HL-60 (cell line): ENCODE data around the gene S100G.

ENCODE experiments used
- DNase-seq, 2 experiments: peaks; one replicate each; pipeline ENCODE4 v3.0.0-alpha.2; 2010 to 2020; ENCODE audit warnings: low read depth in 1 of 2, low spot score in 1 of 2
- H3K27ac ChIP-seq: fragments of 250-450 bp; sonication (Bioruptor Pico); replicated peaks from 2 replicates; pipeline ENCODE4 v1.5.1; 2020; ENCODE audit warnings: mild to moderate bottlenecking, moderate library complexity
- H3K27me3 ChIP-seq: fragments of 250-450 bp; sonication (Bioruptor Pico); 2 replicates; pipeline ENCODE4 v1.5.1; 2021; ENCODE audit warnings: mild to moderate bottlenecking, moderate library complexity; ENCODE audit not compliant: insufficient read depth, poor library complexity, severe bottlenecking
- H3K4me3 ChIP-seq: replicated peaks from 2 replicates; pipeline ENCODE4 v1.5.1; 2011; ENCODE audit warnings: mild to moderate bottlenecking, control low read depth, low read length; ENCODE audit not compliant: insufficient read depth
- GABPA ChIP-seq: IDR thresholded peaks from 2 replicates; pipeline ENCODE4 v1.6.1; 2012; ENCODE audit warnings: low read depth
- POLR2AphosphoS5 ChIP-seq: IDR thresholded peaks from 2 replicates; pipeline ENCODE4 v1.6.1; 2012; ENCODE audit warnings: low read depth
- REST ChIP-seq: IDR thresholded peaks from 2 replicates; pipeline ENCODE4 v1.6.1; 2012; ENCODE audit warnings: low read depth; ENCODE audit not compliant: insufficient replicate concordance
- SPI1 ChIP-seq: IDR thresholded peaks from 2 replicates; pipeline ENCODE4 v1.6.1; 2012; ENCODE audit warnings: low read depth, mild to moderate bottlenecking, borderline replicate concordance
- TF ChIP-seq, protein P1 (sequence below): IDR thresholded peaks from one replicate; pipeline ENCODE4 v1.5.1; 2011; ENCODE audit warnings: low read length, control low read depth, inconsistent platforms; ENCODE audit not compliant: insufficient read depth

The S100G gene

DNA sequence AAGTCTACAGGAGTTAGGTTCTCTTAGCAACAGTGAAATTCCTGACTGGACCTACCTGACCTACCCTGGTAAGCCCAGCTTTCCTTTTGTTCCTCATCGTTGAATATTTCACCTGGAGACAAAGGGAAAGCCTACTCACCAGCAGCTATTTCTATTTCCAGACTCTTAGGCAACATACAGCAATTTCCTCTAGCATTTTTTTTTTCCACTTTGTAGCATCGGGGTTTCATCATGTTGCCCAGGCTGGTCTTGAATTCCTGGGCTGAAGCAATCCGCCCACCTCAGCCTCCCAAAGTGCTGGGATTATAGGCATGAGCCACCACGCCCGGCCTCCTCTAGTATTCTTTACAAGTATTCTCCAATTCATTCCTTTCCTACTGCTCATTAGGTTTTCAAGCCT lies 6.8 kb upstream of the S100G start:
- no peak for DNase-seq
- Histone ChIP-seq H3K4me3 (no peak overlapping the region), H3K27ac (no peak overlapping the region), H3K27me3 (no peaks in the 10 kb centered on the region)
- TF ChIP-seq REST, result no peak
- TF ChIP-seq GABPA, result no peak
- TF ChIP-seq SPI1, result no peak
- TF ChIP-seq POLR2AphosphoS5, result no peak
- TF ChIP-seq, protein P1, sequence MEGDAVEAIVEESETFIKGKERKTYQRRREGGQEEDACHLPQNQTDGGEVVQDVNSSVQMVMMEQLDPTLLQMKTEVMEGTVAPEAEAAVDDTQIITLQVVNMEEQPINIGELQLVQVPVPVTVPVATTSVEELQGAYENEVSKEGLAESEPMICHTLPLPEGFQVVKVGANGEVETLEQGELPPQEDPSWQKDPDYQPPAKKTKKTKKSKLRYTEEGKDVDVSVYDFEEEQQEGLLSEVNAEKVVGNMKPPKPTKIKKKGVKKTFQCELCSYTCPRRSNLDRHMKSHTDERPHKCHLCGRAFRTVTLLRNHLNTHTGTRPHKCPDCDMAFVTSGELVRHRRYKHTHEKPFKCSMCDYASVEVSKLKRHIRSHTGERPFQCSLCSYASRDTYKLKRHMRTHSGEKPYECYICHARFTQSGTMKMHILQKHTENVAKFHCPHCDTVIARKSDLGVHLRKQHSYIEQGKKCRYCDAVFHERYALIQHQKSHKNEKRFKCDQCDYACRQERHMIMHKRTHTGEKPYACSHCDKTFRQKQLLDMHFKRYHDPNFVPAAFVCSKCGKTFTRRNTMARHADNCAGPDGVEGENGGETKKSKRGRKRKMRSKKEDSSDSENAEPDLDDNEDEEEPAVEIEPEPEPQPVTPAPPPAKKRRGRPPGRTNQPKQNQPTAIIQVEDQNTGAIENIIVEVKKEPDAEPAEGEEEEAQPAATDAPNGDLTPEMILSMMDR, result no peak

DNA sequence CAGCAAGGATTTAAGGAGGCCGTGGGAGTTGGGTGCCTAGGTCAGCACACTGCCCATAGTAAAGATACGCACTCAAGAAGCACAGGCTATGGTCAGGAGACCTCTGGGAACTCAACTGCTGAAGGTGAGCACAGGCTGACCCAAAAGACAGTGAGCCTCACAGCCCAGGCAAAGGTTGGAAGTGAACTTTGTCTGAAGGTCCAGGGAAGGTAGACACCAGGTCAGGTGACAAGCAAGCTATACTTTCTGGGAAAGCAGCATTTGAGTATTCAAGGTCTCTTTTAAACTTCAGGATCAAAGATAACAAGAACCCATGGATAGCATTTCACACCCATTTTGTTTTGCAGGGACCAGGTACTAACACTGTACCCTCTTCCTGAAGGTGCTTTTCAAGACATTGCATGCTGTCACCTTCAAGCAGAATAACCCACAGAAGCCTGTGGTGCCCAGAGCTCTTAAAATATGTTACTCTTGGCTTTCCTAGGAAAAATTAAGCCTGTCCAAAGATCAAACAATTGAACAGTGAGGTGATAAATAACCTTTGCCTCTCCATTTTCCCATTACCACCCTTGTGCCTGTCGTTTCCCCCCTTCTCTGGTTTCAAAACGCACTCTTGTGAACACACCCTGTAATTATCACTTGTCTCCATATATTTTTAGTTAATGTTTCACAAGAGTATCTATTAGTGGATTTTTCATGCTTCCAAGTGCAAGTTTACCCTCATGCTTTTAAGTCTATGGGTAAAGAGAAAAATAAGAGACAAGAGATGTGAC lies 3.4 kb upstream of the S100G start:
- TF ChIP-seq POLR2AphosphoS5, result no peak
- TF ChIP-seq SPI1, result no peak
- no peak for TF ChIP-seq GABPA
- no peak for TF ChIP-seq REST
- TF ChIP-seq, protein P1, result no peak
- H3K4me3 ChIP-seq, result no peak overlapping the region
- no peak for DNase-seq

DNA sequence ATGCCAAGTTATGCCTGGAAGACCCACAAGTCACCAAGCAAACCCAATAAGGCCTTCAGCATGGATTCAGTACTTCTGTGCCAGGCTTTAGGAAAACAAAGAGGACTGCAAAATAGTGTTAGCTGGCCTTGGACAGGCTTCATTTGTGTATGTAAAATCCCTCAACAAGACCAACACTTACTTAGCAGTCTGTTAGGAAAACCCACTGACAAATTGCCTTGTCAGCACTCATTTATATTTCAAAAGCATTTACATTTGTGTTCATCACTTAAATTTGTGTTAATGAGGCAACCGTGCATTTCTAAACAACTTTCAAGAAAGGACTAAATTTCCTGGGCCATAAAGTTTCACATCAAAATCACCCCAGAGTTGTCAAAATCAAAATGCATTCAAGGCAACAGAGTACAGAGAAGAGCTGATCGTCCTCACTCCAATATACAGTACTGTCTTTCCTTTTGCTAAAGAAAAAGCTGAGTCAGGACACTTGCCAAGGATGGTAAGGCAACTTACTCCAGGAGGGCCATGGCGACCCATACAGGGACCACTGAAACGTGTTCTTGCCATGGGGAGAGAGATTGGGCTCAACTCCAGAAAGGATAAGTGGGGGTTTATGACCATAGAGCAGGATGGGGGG lies 1.6 kb downstream of the S100G start:
- TF ChIP-seq GABPA (no peak), REST (no peak)
- no peak overlapping the region for H3K27ac ChIP-seq
- no peaks in the 10 kb centered on the region for H3K27me3 ChIP-seq
- DNase-seq, result no peak
- H3K4me3 ChIP-seq, result no peak overlapping the region

More for the DNA sequence above, 3.4 kb upstream of the S100G start:
- no peak overlapping the region for H3K27ac ChIP-seq
- no peaks in the 10 kb centered on the region for H3K27me3 ChIP-seq
